ENCODE results near the gene LINC01488.

DNA sequence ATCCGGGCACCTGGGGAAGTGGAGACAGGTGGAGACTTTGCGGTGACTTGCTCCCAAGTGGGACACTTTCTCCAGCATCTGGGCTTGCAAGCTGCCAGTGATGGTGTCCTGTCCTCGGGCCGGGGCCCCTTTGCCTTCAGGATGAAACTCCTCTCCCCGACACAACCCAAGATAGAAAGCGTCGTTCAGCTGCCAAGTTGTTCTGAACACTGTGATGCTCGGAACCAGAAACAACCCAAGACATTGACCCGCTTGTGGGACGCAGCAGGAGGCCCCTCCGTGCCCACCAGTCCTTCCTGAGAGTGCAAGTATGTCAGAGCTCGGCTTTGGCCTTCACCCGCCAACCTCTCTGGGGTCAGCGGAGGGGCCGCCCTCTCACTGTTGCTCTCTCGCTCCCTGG is 31.3 kb downstream of the LINC01488 start:
- TF ChIP-seq, protein P1, sequence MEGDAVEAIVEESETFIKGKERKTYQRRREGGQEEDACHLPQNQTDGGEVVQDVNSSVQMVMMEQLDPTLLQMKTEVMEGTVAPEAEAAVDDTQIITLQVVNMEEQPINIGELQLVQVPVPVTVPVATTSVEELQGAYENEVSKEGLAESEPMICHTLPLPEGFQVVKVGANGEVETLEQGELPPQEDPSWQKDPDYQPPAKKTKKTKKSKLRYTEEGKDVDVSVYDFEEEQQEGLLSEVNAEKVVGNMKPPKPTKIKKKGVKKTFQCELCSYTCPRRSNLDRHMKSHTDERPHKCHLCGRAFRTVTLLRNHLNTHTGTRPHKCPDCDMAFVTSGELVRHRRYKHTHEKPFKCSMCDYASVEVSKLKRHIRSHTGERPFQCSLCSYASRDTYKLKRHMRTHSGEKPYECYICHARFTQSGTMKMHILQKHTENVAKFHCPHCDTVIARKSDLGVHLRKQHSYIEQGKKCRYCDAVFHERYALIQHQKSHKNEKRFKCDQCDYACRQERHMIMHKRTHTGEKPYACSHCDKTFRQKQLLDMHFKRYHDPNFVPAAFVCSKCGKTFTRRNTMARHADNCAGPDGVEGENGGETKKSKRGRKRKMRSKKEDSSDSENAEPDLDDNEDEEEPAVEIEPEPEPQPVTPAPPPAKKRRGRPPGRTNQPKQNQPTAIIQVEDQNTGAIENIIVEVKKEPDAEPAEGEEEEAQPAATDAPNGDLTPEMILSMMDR (IDR thresholded peaks at IDR 0.05), result no peak
- TF ChIP-seq EZH2 (IDR thresholded peaks at IDR 0.05; ENCODE audit: borderline replicate concordance, insufficient read depth, low read depth, low read length, poor library complexity, severe bottlenecking), result no peak

Data from B cell (primary cell).